DOHH2 (cell line): ENCODE data around the gene RNF141.

Experiments used
- H3F3A ChIP-seq: fragments of 200-600 bp; sonication (generic), shearing (Covaris generic); 2 replicates; pipeline ENCODE4 v1.6.0; 2016; ENCODE audit warnings: antibody characterized with exemption, mild to moderate bottlenecking; ENCODE audit not compliant: control insufficient read depth, insufficient read depth
- H3K27ac ChIP-seq: fragments of 200-600 bp; sonication (generic); 2 replicates; pipeline ENCODE4 v1.5.1; 2014; ENCODE audit warnings: low read depth, mild to moderate bottlenecking, low read length, moderate library complexity
- H3K27me3 ChIP-seq: fragments of 200-600 bp; sonication (generic); 2 replicates; pipeline ENCODE4 v1.6.1; 2014; ENCODE audit warnings: mild to moderate bottlenecking, low read length, mixed read lengths; ENCODE audit not compliant: control insufficient read depth
- H3K36me3 ChIP-seq: fragments of 200-600 bp; sonication (generic); 2 replicates; pipeline ENCODE4 v1.6.1; 2014; ENCODE audit warnings: mild to moderate bottlenecking, low read length, moderate library complexity, mixed read lengths; ENCODE audit not compliant: control insufficient read depth
- H3K4me1 ChIP-seq: fragments of 200-600 bp; sonication (generic); 2 replicates; pipeline ENCODE4 v1.6.1; 2014; ENCODE audit warnings: mild to moderate bottlenecking, low read length, mixed read lengths; ENCODE audit not compliant: control insufficient read depth
- H3K4me2 ChIP-seq: fragments of 200-600 bp; sonication (generic); 2 replicates; pipeline ENCODE4 v1.6.0; 2014; ENCODE audit warnings: mild to moderate bottlenecking, low read length, moderate library complexity
- H3K4me3 ChIP-seq: fragments of 200-600 bp; sonication (generic); 2 replicates; pipeline ENCODE4 v1.5.1; 2014; ENCODE audit warnings: mild to moderate bottlenecking, low read length, mixed read lengths
- H3K79me2 ChIP-seq: fragments of 200-600 bp; sonication (generic); 2 replicates; pipeline ENCODE4 v1.6.1; 2014; ENCODE audit warnings: mild to moderate bottlenecking, low read length, mixed read lengths; ENCODE audit not compliant: control insufficient read depth
- H3K9me2 ChIP-seq: fragments of 200-600 bp; sonication (generic); replicated peaks from 2 replicates; pipeline ENCODE4 v1.6.1; 2014; ENCODE audit warnings: mild to moderate bottlenecking, low read length, mixed read lengths; ENCODE audit not compliant: control insufficient read depth
- H3K9me3 ChIP-seq: fragments of 200-600 bp; sonication (generic); 2 replicates; pipeline ENCODE4 v1.6.1; 2014; ENCODE audit warnings: antibody characterized with exemption, low read length, mixed read lengths; ENCODE audit not compliant: control insufficient read depth, insufficient read depth
- H4K20me1 ChIP-seq: fragments of 200-600 bp; sonication (generic); 2 replicates; pipeline ENCODE4 v1.6.0; 2014; ENCODE audit warnings: low read depth, mild to moderate bottlenecking, antibody characterized with exemption, low read length, moderate library complexity; ENCODE audit not compliant: control insufficient read depth, insufficient read depth
- EZH2phosphoT487 ChIP-seq: fragments of 200-600 bp; sonication (generic); IDR thresholded peaks from 2 replicates; pipeline ENCODE4 v1.6.1; 2017; ENCODE audit warnings: borderline replicate concordance, mild to moderate bottlenecking, antibody characterized with exemption, low read length, moderate library complexity, mixed read lengths
- TF ChIP-seq, protein P1 (sequence below): fragments of 200-600 bp; sonication (generic); IDR thresholded peaks from one replicate; pipeline ENCODE4 v1.5.1; 2014; ENCODE audit warnings: antibody characterized with exemption, mild to moderate bottlenecking, low read depth, low read length; ENCODE audit not compliant: poor library complexity, severe bottlenecking

The RNF141 gene

GRCh38 chr11:10580623-10581022 lies 39.6 kb upstream of the RNF141 start:
- Histone ChIP-seq H3K36me3 (no peaks in the 10 kb centered on the region), H3K27me3 (peaks cover 20% of the 10 kb centered on the region), H4K20me1 (no peaks in the 10 kb centered on the region), H3F3A (no peaks in the 10 kb centered on the region), H3K4me3 (no peak overlapping the region), H3K4me1 (peaks cover 4% of the 10 kb centered on the region; the same call in 1 of the 2 replicates), H3K79me2 (no peaks in the 10 kb centered on the region), H3K27ac (no peak overlapping the region), H3K9me3 (no peaks in the 10 kb centered on the region), H3K4me2 (no peak overlapping the region), H3K9me2 (no peaks in the 10 kb centered on the region)
- TF ChIP-seq EZH2phosphoT487: no peak
- TF ChIP-seq, protein P1, sequence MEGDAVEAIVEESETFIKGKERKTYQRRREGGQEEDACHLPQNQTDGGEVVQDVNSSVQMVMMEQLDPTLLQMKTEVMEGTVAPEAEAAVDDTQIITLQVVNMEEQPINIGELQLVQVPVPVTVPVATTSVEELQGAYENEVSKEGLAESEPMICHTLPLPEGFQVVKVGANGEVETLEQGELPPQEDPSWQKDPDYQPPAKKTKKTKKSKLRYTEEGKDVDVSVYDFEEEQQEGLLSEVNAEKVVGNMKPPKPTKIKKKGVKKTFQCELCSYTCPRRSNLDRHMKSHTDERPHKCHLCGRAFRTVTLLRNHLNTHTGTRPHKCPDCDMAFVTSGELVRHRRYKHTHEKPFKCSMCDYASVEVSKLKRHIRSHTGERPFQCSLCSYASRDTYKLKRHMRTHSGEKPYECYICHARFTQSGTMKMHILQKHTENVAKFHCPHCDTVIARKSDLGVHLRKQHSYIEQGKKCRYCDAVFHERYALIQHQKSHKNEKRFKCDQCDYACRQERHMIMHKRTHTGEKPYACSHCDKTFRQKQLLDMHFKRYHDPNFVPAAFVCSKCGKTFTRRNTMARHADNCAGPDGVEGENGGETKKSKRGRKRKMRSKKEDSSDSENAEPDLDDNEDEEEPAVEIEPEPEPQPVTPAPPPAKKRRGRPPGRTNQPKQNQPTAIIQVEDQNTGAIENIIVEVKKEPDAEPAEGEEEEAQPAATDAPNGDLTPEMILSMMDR: no peak

- Histone ChIP-seq H3K27me3 (peaks cover 14% of the 10 kb centered on the region), H3K9me3 (no peaks in the 10 kb centered on the region), H3K79me2 (no peaks in the 10 kb centered on the region), H3F3A (no peaks in the 10 kb centered on the region), H4K20me1 (no peaks in the 10 kb centered on the region), H3K4me2 (no peak overlapping the region), H3K4me1 (peaks cover 4% of the 10 kb centered on the region; the same call in 1 of the 2 replicates), H3K9me2 (no peaks in the 10 kb centered on the region), H3K4me3 (no peak overlapping the region), H3K36me3 (no peaks in the 10 kb centered on the region), H3K27ac (no peak overlapping the region)
- TF ChIP-seq EZH2phosphoT487: no peak
- TF ChIP-seq, protein P1: no peak
These were observed 38.7 kb upstream of the RNF141 start for GRCh38 chr11:10579700-10580099.

GRCh38 chr11:10576035-10576398 lies 35.0 kb upstream of the RNF141 start:
- peaks cover 3% of the 10 kb centered on the region for H3K27me3 ChIP-seq
- no peaks in the 10 kb centered on the region for H3K36me3 ChIP-seq
- H3K9me2 ChIP-seq: no peaks in the 10 kb centered on the region
- no peaks in the 10 kb centered on the region; the same call in 1 of the 2 replicates for H3K4me1 ChIP-seq
- no peaks in the 10 kb centered on the region for H3F3A ChIP-seq
- H3K4me2 ChIP-seq: no peak overlapping the region
- no peaks in the 10 kb centered on the region for H3K9me3 ChIP-seq
- H3K79me2 ChIP-seq: no peaks in the 10 kb centered on the region
- TF ChIP-seq EZH2phosphoT487: no peak
- TF ChIP-seq, protein P1: no peak
- no peaks in the 10 kb centered on the region for H4K20me1 ChIP-seq
- H3K4me3 ChIP-seq: no peak overlapping the region
- H3K27ac ChIP-seq: no peak overlapping the region
